ENCODE measurements around the gene SMAD7.

SMAD7 gene

GRCh38 chr18:48986851-48987761 lies 36.3 kb upstream of the SMAD7 start:
- no peak for DNase-seq (ENCODE audit: low spot score)

- DNase-seq (ENCODE audit: low spot score) = no peak
These were observed 34.4 kb upstream of the SMAD7 start for GRCh38 chr18:48985161-48985560.

GRCh38 chr18:48983793-48984437 lies 33.1 kb upstream of the SMAD7 start:
- no peak for DNase-seq (ENCODE audit: low spot score)

GRCh38 chr18:48982266-48982665 lies 31.5 kb upstream of the SMAD7 start:
- no peak for DNase-seq (ENCODE audit: low spot score)

- DNase-seq (ENCODE audit: low spot score) = no peak
These were observed 29.5 kb upstream of the SMAD7 start for GRCh38 chr18:48979944-48980890.

- DNase-seq (ENCODE audit: low spot score) = no peak
These were observed 27.1 kb upstream of the SMAD7 start for GRCh38 chr18:48977914-48978313.

- DNase-seq (ENCODE audit: low spot score) = peak; percentile 39
These were observed 25.3 kb upstream of the SMAD7 start for GRCh38 chr18:48975817-48976649.

- DNase-seq (ENCODE audit: low spot score) = no peak
These were observed 24.5 kb upstream of the SMAD7 start for GRCh38 chr18:48975120-48975816.

- DNase-seq (ENCODE audit: low spot score) = no peak
These were observed 23.7 kb upstream of the SMAD7 start for GRCh38 chr18:48974304-48975119.

- DNase-seq (ENCODE audit: low spot score) = no peak
These were observed 23.0 kb upstream of the SMAD7 start for GRCh38 chr18:48973731-48974130.

GRCh38 chr18:48968412-48969215 lies 17.8 kb upstream of the SMAD7 start:
- DNase-seq (ENCODE audit: low spot score) = no peak

GRCh38 chr18:48967545-48967944 lies 16.8 kb upstream of the SMAD7 start:
- no peak for DNase-seq (ENCODE audit: low spot score)

- no peak for DNase-seq (ENCODE audit: low spot score)
These were observed 15.8 kb upstream of the SMAD7 start for GRCh38 chr18:48966523-48966922.

- no peak for DNase-seq (ENCODE audit: low spot score)
These were observed 13.1 kb upstream of the SMAD7 start for GRCh38 chr18:48963586-48964470.

- no peak for DNase-seq (ENCODE audit: low spot score)
These were observed 12.3 kb upstream of the SMAD7 start for GRCh38 chr18:48962994-48963561.

GRCh38 chr18:48962252-48962993 lies 11.7 kb upstream of the SMAD7 start:
- DNase-seq (ENCODE audit: low spot score) = no peak

- DNase-seq (ENCODE audit: low spot score) = no peak
These were observed 10.8 kb upstream of the SMAD7 start for GRCh38 chr18:48961547-48961946.

Measured in CD4-positive, alpha-beta T cell treated with Interleukin-6 at 100 ng/mL for 8 hours (primary cell).